ENCODE measurements around the gene FADD.

DNA sequence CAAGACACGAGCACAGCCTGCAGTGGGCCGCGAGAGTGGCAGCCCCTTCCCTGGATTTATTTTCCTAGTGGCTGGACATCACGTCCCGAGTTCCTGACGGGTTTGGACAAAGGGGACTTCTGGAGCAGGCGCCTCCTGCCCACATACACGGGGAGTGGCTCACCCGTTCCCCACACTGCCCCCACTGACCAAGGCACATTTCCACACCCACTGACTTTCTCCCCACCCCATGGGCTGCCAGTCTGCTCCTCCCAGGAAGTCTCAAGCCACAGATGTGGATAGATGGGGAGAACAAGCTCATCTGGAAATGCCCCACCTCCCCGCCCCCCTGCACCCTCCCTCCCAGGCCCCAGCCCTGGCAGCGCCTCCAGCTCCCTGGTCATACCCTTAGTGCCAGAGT is 34.0 kb upstream of the FADD start:
- no peak for TF ChIP-seq POLR2A (IDR thresholded peaks at IDR 0.05)
- TF ChIP-seq, protein P1, sequence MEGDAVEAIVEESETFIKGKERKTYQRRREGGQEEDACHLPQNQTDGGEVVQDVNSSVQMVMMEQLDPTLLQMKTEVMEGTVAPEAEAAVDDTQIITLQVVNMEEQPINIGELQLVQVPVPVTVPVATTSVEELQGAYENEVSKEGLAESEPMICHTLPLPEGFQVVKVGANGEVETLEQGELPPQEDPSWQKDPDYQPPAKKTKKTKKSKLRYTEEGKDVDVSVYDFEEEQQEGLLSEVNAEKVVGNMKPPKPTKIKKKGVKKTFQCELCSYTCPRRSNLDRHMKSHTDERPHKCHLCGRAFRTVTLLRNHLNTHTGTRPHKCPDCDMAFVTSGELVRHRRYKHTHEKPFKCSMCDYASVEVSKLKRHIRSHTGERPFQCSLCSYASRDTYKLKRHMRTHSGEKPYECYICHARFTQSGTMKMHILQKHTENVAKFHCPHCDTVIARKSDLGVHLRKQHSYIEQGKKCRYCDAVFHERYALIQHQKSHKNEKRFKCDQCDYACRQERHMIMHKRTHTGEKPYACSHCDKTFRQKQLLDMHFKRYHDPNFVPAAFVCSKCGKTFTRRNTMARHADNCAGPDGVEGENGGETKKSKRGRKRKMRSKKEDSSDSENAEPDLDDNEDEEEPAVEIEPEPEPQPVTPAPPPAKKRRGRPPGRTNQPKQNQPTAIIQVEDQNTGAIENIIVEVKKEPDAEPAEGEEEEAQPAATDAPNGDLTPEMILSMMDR (IDR thresholded peaks at IDR 0.05), result no peak
